HepG2 (cell line): ENCODE measurements around the gene RASL12. TPM values are rescaled to one million over a fixed set of nuclear protein-coding genes. Genes with fewer than 3 reads are reported as not detected.
A peak's percentile ranks its signal among the peaks of the same experiment; 100 is the strongest.

Experiments
- ATF1 ChIP-seq: IDR thresholded peaks from 2 replicates; pipeline ENCODE4 v1.6.1; 2016; ENCODE audit warnings: mild to moderate bottlenecking, control low read depth
- CSRNP1 ChIP-seq: sonication (generic); formaldehyde crosslinking; IDR thresholded peaks from 2 replicates; pipeline ENCODE4 v1.8.1; 2023; ENCODE audit warnings: mild to moderate bottlenecking, missing genetic modification reagents
- FOSL1 ChIP-seq: sonication (generic); formaldehyde crosslinking; IDR thresholded peaks from 2 replicates; pipeline ENCODE4 v1.9.0; 2021; ENCODE audit warnings: missing genetic modification reagents, borderline replicate concordance
- FOXC1 ChIP-seq: sonication (generic); formaldehyde crosslinking; IDR thresholded peaks from 2 replicates; pipeline ENCODE4 v1.8.0; 2022; ENCODE audit warnings: mild to moderate bottlenecking, missing genetic modification reagents, borderline replicate concordance
- FOXO4 ChIP-seq: sonication (generic); formaldehyde crosslinking; conservative IDR thresholded peaks from 2 replicates; pipeline ENCODE4 v1.8.1; 2023; ENCODE audit warnings: missing genetic modification reagents
- GLI4 ChIP-seq: sonication (generic); formaldehyde crosslinking; IDR thresholded peaks from 2 replicates; pipeline ENCODE4 v1.5.1; 2020; ENCODE audit warnings: missing genetic modification reagents, mild to moderate bottlenecking, moderate library complexity, borderline replicate concordance
- MIER2 ChIP-seq: IDR thresholded peaks from 2 replicates; pipeline ENCODE4 v1.6.1; 2016; ENCODE audit warnings: missing biosample characterization, missing genetic modification reagents
- NKX3-1 ChIP-seq: sonication (generic); formaldehyde crosslinking; IDR thresholded peaks from 2 replicates; pipeline ENCODE4 v1.5.0; 2020; ENCODE audit warnings: missing genetic modification reagents
- NRL ChIP-seq: sonication (generic); formaldehyde crosslinking; IDR thresholded peaks from 2 replicates; pipeline ENCODE4 v1.5.0; 2020; ENCODE audit warnings: missing genetic modification reagents, mild to moderate bottlenecking, moderate library complexity, borderline replicate concordance
- SP140L ChIP-seq: sonication (generic); formaldehyde crosslinking; IDR thresholded peaks from 2 replicates; pipeline ENCODE4 v1.4.0; 2020; ENCODE audit warnings: missing genetic modification reagents, borderline replicate concordance
- ZBTB14 ChIP-seq: sonication (generic); formaldehyde crosslinking; IDR thresholded peaks from 2 replicates; pipeline ENCODE4 v1.4.0; 2020; ENCODE audit warnings: missing genetic modification reagents
- ZBTB26 ChIP-seq: IDR thresholded peaks from 2 replicates; pipeline ENCODE4 v1.6.1; 2016; ENCODE audit warnings: missing compliant biosample characterization, missing genetic modification reagents, borderline replicate concordance
- ZBTB44 ChIP-seq: sonication (generic); formaldehyde crosslinking; IDR thresholded peaks from 2 replicates; pipeline ENCODE4 v1.4.0; 2020; ENCODE audit warnings: missing genetic modification reagents
- ZFP62 ChIP-seq: sonication (generic); formaldehyde crosslinking; IDR thresholded peaks from 2 replicates; pipeline ENCODE4 v1.4.0; 2020; ENCODE audit warnings: missing genetic modification reagents
- ZNF3 ChIP-seq: IDR thresholded peaks from 2 replicates; pipeline ENCODE4 v1.7.0; 2017; ENCODE audit warnings: inconsistent platforms
- ZNF329 ChIP-seq: sonication (generic); formaldehyde crosslinking; IDR thresholded peaks from 2 replicates; pipeline ENCODE4 v1.9.0; 2021; ENCODE audit warnings: low read depth, mild to moderate bottlenecking, missing genetic modification reagents
- ZNF382 ChIP-seq: sonication (generic); formaldehyde crosslinking; IDR thresholded peaks from 2 replicates; pipeline ENCODE4 v1.5.0; 2020; ENCODE audit warnings: missing genetic modification reagents, mild to moderate bottlenecking, borderline replicate concordance
- ZNF569 ChIP-seq: sonication (generic); formaldehyde crosslinking; IDR thresholded peaks from 2 replicates; pipeline ENCODE4 v1.5.0; 2020; ENCODE audit warnings: mild to moderate bottlenecking, missing genetic modification reagents, moderate library complexity, borderline replicate concordance
- ZNF570 ChIP-seq: sonication (generic); formaldehyde crosslinking; IDR thresholded peaks from 2 replicates; pipeline ENCODE4 v1.4.0; 2020; ENCODE audit warnings: mild to moderate bottlenecking, missing genetic modification reagents, borderline replicate concordance
- ZNF576 ChIP-seq: sonication (generic); formaldehyde crosslinking; IDR thresholded peaks from 2 replicates; pipeline ENCODE4 v1.4.0; 2020; ENCODE audit warnings: mild to moderate bottlenecking, missing genetic modification reagents
- ZSCAN9 ChIP-seq: IDR thresholded peaks from 2 replicates; pipeline ENCODE4 v1.6.1; 2016; ENCODE audit warnings: borderline replicate concordance
- polyA plus RNA-seq, 8 experiments: library from polyadenylated mRNA; depleted of rRNA in 3 of 8; stranded (reverse) in 7 of 8; unstranded in 1 of 8; fragments of >200 nt; fragmentation: Illumina TruSeq in 4 of 8; extraction: Trizol in 4 of 8; gene quantifications; 2 replicates each; pipeline versions ENCODE4 v1.2.1 to v1.2.3, GENCODE V29; 2011 to 2016; ENCODE audit warnings: low read depth in 4 of 8, missing spikeins in 1 of 8, mixed read lengths in 1 of 8; ENCODE audit not compliant: insufficient read depth in 1 of 8
- total RNA-seq, 5 experiments: library from RNA; depleted of rRNA; stranded (reverse); fragments of >200 nt; fragmentation: Illumina TruSeq; extraction: Trizol; gene quantifications; 2 replicates each; pipeline ENCODE4 v1.2.3, GENCODE V29; 2016; ENCODE audit warnings: low read depth in 1 of 5

RASL12 gene
- total and polyA plus RNA-seq, 2 of the 13 experiments (the other 11 are each of a cell fraction or from before 2014, with no cell fraction given): 0.16 to 0.55 TPM

- TF ChIP-seq CSRNP1: no peak
- peak; percentile 20; the same call in 1 of the 2 replicates for TF ChIP-seq ZBTB26
- TF ChIP-seq ZFP62 (CRISPR knock-in tag): no peak
- TF ChIP-seq MIER2 (CRISPR knock-in tag): 0 out of 2 replicates have a peak, but pooled peaks have one; percentile 45
- 0 out of 2 replicates have a peak, but pooled peaks have one; percentile 17 for TF ChIP-seq ZNF576
- no peak for TF ChIP-seq ZBTB14 (CRISPR knock-in tag)
- TF ChIP-seq ZSCAN9: peak; percentile 85; the same call in 1 of the 2 replicates
- no peak for TF ChIP-seq ATF1 (CRISPR knock-in tag)
- TF ChIP-seq ZNF569 (CRISPR knock-in tag): no peak
- TF ChIP-seq SP140L (CRISPR knock-in tag): no peak
- TF ChIP-seq NRL (CRISPR knock-in tag): 0 out of 2 replicates have a peak, but pooled peaks have one; percentile 14
- 0 out of 2 replicates have a peak, but pooled peaks have one; percentile 95 for TF ChIP-seq FOXO4 (CRISPR knock-in tag)
- no peak for TF ChIP-seq ZNF329 (CRISPR knock-in tag)
- no peak for TF ChIP-seq GLI4 (CRISPR knock-in tag)
- no peak for TF ChIP-seq ZNF570 (CRISPR knock-in tag)
- no peak for TF ChIP-seq NKX3-1
- TF ChIP-seq FOXC1 (CRISPR knock-in tag): peak; percentile 69; the same call in 1 of the 2 replicates
- no peak for TF ChIP-seq FOSL1 (CRISPR knock-in tag)
- TF ChIP-seq ZNF382: no peak
- TF ChIP-seq ZNF3: no peak
- TF ChIP-seq ZBTB44: no peak
These were observed 13.2 kb downstream of the RASL12 start (continued) for GRCh38 chr15:65054333-65055200.
